ENCODE measurements around the gene RLN3. TPM values are rescaled to one million over a fixed set of nuclear protein-coding genes. Genes with fewer than 3 reads are reported as not detected.

Gene RLN3
- total and polyA plus RNA-seq, 2 donors from 2014 or later: not detected

DNA sequence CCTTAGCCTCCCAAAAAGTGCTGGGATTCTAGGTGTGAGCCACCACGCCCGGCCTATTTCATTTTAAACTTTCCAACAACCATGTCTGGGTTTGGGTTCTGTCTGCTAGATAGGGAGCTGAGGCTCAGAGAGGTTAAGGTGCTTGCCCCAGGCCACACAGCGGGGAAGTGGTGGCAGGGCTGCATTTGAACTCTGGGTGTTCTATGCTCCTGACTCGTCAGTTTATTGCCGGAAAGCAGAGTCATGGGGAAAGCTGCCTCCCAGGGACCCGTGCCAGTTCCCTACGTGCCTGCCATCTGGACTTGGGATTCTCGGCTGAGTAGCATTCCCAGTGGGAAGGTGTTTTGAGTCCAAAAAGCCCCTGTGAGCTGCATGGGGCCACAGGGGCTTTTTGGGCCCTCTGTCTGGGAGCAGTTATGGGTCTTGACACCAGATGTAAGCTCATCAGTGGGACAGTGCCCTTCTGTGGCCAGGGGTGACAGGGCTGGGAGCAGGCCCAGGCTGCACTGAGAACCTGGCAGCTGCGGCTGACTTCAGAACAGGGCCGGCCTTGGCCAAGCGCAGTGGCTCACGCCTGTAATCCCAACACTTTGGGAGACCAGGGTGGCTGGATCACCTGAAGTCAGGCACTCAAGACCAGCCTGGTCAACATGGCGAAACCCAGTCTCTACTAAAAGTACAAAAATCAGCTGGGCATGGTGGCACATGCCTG, 32.8 kb upstream of the RLN3 start:
- peak in 1 of 5 donors; percentile 80 for DNase-seq
- Histone ChIP-seq H3K27ac (ENCODE audit: low read depth in 2 of 2, low read length in 2 of 2) (no peak overlapping the region), H3K9ac (ENCODE audit: low read length in 3 of 3) (no peak overlapping the region), H3K27me3 (ENCODE audit: control insufficient read depth, insufficient read depth, low read length) (no peaks in the 10 kb centered on the region), H3K9me3 (ENCODE audit: control insufficient read depth in 2 of 3, insufficient read depth in 1 of 3, low read length in 3 of 3) (no peaks in the 10 kb centered on the region), H3K36me3 (ENCODE audit: control insufficient read depth in 2 of 3, insufficient read depth in 3 of 3, low read length in 3 of 3) (peaks cover 0 to 19% (median 4%) of the 10 kb centered on the region in 3 donors), H3K4me3 (ENCODE audit: low read length in 3 of 3) (no peak overlapping the region), H3K4me1 (ENCODE audit: control insufficient read depth in 2 of 3, insufficient read depth in 2 of 3, low read depth in 1 of 3, low read length in 3 of 3) (no peaks in the 10 kb centered on the region)
- TF ChIP-seq, protein P1, sequence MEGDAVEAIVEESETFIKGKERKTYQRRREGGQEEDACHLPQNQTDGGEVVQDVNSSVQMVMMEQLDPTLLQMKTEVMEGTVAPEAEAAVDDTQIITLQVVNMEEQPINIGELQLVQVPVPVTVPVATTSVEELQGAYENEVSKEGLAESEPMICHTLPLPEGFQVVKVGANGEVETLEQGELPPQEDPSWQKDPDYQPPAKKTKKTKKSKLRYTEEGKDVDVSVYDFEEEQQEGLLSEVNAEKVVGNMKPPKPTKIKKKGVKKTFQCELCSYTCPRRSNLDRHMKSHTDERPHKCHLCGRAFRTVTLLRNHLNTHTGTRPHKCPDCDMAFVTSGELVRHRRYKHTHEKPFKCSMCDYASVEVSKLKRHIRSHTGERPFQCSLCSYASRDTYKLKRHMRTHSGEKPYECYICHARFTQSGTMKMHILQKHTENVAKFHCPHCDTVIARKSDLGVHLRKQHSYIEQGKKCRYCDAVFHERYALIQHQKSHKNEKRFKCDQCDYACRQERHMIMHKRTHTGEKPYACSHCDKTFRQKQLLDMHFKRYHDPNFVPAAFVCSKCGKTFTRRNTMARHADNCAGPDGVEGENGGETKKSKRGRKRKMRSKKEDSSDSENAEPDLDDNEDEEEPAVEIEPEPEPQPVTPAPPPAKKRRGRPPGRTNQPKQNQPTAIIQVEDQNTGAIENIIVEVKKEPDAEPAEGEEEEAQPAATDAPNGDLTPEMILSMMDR (IDR thresholded peaks at IDR 0.05; ENCODE audit: borderline replicate concordance, extremely low read depth, insufficient read depth): no peak
- intact Hi-C loops (cut with DNase I): no loop called here
- no peak for FAIRE-seq

- peak in 1 of 5 donors; percentile 58 for DNase-seq
- no peak overlapping the region for H3K4me3 ChIP-seq (ENCODE audit: low read length in 3 of 3)
- H3K27ac ChIP-seq (ENCODE audit: low read depth in 2 of 2, low read length in 2 of 2): no peak overlapping the region
- H3K9ac ChIP-seq (ENCODE audit: low read length in 3 of 3): no peak overlapping the region
- H3K4me1 ChIP-seq (ENCODE audit: control insufficient read depth in 2 of 3, insufficient read depth in 2 of 3, low read depth in 1 of 3, low read length in 3 of 3): no peaks in the 10 kb centered on the region
- no peaks in the 10 kb centered on the region for H3K27me3 ChIP-seq (ENCODE audit: control insufficient read depth, insufficient read depth, low read length)
- intact Hi-C loops (cut with DNase I): no loop called here
- FAIRE-seq: no peak
- no peaks in the 10 kb centered on the region for H3K9me3 ChIP-seq (ENCODE audit: control insufficient read depth in 2 of 3, insufficient read depth in 1 of 3, low read length in 3 of 3)
- TF ChIP-seq, protein P1 (IDR thresholded peaks at IDR 0.05; ENCODE audit: borderline replicate concordance, extremely low read depth, insufficient read depth): no peak
- peaks cover 0 to 16% (median 4%) of the 10 kb centered on the region in 3 donors for H3K36me3 ChIP-seq (ENCODE audit: control insufficient read depth in 2 of 3, insufficient read depth in 3 of 3, low read length in 3 of 3)
Observed at GRCh38 chr19:13995878-13996765, 31.8 kb upstream of the RLN3 start.

- intact Hi-C loops (cut with DNase I): no loop called here
Observed at GRCh38 chr19:13996928-13997630, 30.9 kb upstream of the RLN3 start.

More at GRCh38 chr19:13996928-13997630, 30.9 kb upstream of the RLN3 start:
- H3K36me3 ChIP-seq (ENCODE audit: control insufficient read depth in 2 of 3, insufficient read depth in 3 of 3, low read length in 3 of 3): peaks cover 0 to 8% (median 4%) of the 10 kb centered on the region in 3 donors
- DNase-seq: peak in 1 of 5 donors; percentile 57
- H3K4me3 ChIP-seq (ENCODE audit: low read length in 3 of 3): no peak overlapping the region
- FAIRE-seq: no peak
- no peak overlapping the region for H3K27ac ChIP-seq (ENCODE audit: low read depth in 2 of 2, low read length in 2 of 2)
- H3K9me3 ChIP-seq (ENCODE audit: control insufficient read depth in 2 of 3, insufficient read depth in 1 of 3, low read length in 3 of 3): no peaks in the 10 kb centered on the region
- H3K27me3 ChIP-seq (ENCODE audit: control insufficient read depth, insufficient read depth, low read length): no peaks in the 10 kb centered on the region
- H3K9ac ChIP-seq (ENCODE audit: low read length in 3 of 3): no peak overlapping the region
- no peaks in the 10 kb centered on the region for H3K4me1 ChIP-seq (ENCODE audit: control insufficient read depth in 2 of 3, insufficient read depth in 2 of 3, low read depth in 1 of 3, low read length in 3 of 3)
- TF ChIP-seq, protein P1 (IDR thresholded peaks at IDR 0.05; ENCODE audit: borderline replicate concordance, extremely low read depth, insufficient read depth): no peak
